ENCODE measurements around the gene PRMT3. TPM values are rescaled to one million over a fixed set of nuclear protein-coding genes. Genes with fewer than 3 reads are reported as not detected.

Gene PRMT3
- total and polyA plus RNA-seq, 2 of the 4 experiments (the other 2 are of a cell fraction), result 8.8 to 11.3 TPM

- Histone ChIP-seq H3K4ac (ENCODE audit: low read depth, low read length) (no peak overlapping the region), H2BK5ac (ENCODE audit: low read depth, low read length, poor library complexity, severe bottlenecking) (no peak overlapping the region), H3K9ac (ENCODE audit: low read depth, low read length) (no peak overlapping the region), H3K18ac (ENCODE audit: low read depth, low read length) (no peak overlapping the region), H2BK20ac (ENCODE audit: low read depth, low read length) (no peak overlapping the region), H3K36me3 (ENCODE audit: control insufficient read depth, insufficient read depth, low read length) (peaks cover 6% of the 10 kb centered on the region), H2BK15ac (ENCODE audit: low read depth, low read length) (no peak overlapping the region), H2BK120ac (ENCODE audit: low read depth, low read length) (no peak overlapping the region), H4K5ac (ENCODE audit: low read depth, low read length) (no peak overlapping the region), H3K4me2 (ENCODE audit: low read depth, low read length) (no peak overlapping the region), H3K9me1 (ENCODE audit: insufficient read depth, low read length) (no peaks in the 10 kb centered on the region; the same call in 1 of the 2 replicates), H3K27me3 (ENCODE audit: control insufficient read depth, insufficient read depth, low read length) (no peaks in the 10 kb centered on the region), H3K4me3 (ENCODE audit: insufficient read depth, low read depth, low read length) (no peak overlapping the region), H2AK5ac (ENCODE audit: low read depth, low read length) (no peak overlapping the region), H2AFZ (replicated peaks; ENCODE audit: low read length, poor library complexity) (no peak overlapping the region), H3K4me1 (ENCODE audit: control insufficient read depth, insufficient read depth, low read length) (peaks cover 3% of the 10 kb centered on the region), H3K9me3 (ENCODE audit: control insufficient read depth, insufficient read depth, low read length) (no peaks in the 10 kb centered on the region), H3K79me1 (ENCODE audit: low read depth in 1 of 2, low read length in 2 of 2) (peaks cover 0 to 3% of the 10 kb centered on the region in 2 experiments; a peak in 3 of 4 replicates), H2AK9ac (replicated peaks; ENCODE audit: low read depth, low read length, poor library complexity) (no peak overlapping the region), H3K27ac (ENCODE audit: insufficient read depth, low read length) (no peak overlapping the region), H3K14ac (replicated peaks; ENCODE audit: low read depth, low read length) (no peak overlapping the region), H4K8ac (ENCODE audit: low read depth in 2 of 2, low read length in 2 of 2) (no peak overlapping the region), H3K56ac (ENCODE audit: extremely low read depth, insufficient read depth, low read length) (no peak overlapping the region), H3K23ac (ENCODE audit: low read depth, low read length) (no peak overlapping the region), H4K20me1 (ENCODE audit: insufficient read depth, low read length) (no peaks in the 10 kb centered on the region), H4K91ac (ENCODE audit: insufficient read depth, low read depth, low read length) (no peak overlapping the region)
- dilution Hi-C loops (cut with HindIII; ENCODE audit: low sequenced_read_pairs, unreplicated experiment), result no loop called here
- POLR2A ChIA-PET (ENCODE audit: unreplicated experiment), result no interaction called here
- in situ Hi-C loops (cut with MboI; ENCODE audit: low sequenced_read_pairs), result loop anchor here (25.0 kb wide), 1 partner anchor 438 kb away; no protein-coding TSS in a partner anchor
- no TSS peak for BruUV-seq (replicated peaks)
- intact Hi-C loops (cut with micrococcal nuclease), result no loop called here
- CTCF ChIA-PET, result no interaction called here
- DNase-seq (peak; percentile 37), ATAC-seq (ENCODE audit: low read depth) (no peak; the same call in 1 of the 2 replicates)
- WGBS, 2 experiments (ENCODE audit: extremely low coverage in 2 of 2, insufficient read length in 1 of 2), result 100% methylated on average over 1 of the region's 9 CpGs; no CpG with 5 or more reads in 1 of the 2 experiments
- no peak for TF ChIP-seq CHD1 (IDR thresholded peaks at IDR 0.05; ENCODE audit: low read depth, low read length)
- no peak for TF ChIP-seq POLR2A (IDR thresholded peaks at IDR 0.05; ENCODE audit: low read depth, low read length)
- no peak for TF ChIP-seq SMC3 (IDR thresholded peaks at IDR 0.05; ENCODE audit: low read depth, low read length)
- TF ChIP-seq USF2 (IDR thresholded peaks at IDR 0.05; ENCODE audit: low read depth, low read length), result no peak
- no peak for TF ChIP-seq MAFK (IDR thresholded peaks at IDR 0.05; ENCODE audit: low read depth, low read length)
- no peak for TF ChIP-seq FOS (IDR thresholded peaks at IDR 0.05; ENCODE audit: low read depth, low read length)
- no peak for TF ChIP-seq ELK1 (IDR thresholded peaks at IDR 0.05; ENCODE audit: borderline replicate concordance, low read depth, low read length)
- no peak for TF ChIP-seq BHLHE40 (IDR thresholded peaks at IDR 0.05; ENCODE audit: low read depth, low read length)
These were observed 12.7 kb upstream of the PRMT3 start for GRCh38 chr11:20374741-20375300.
